HepG2 (cell line): Measurements from ENCODE around the gene TGFBI. TPM values are rescaled to one million over a fixed set of nuclear protein-coding genes. Genes with fewer than 3 reads are reported as not detected.

ENCODE experiments used
- ATF7-NPFF ChIP-seq: sonication (generic); formaldehyde crosslinking; IDR thresholded peaks from 2 replicates; pipeline ENCODE4 v1.8.1; 2023; ENCODE audit warnings: mild to moderate bottlenecking, low read depth, missing genetic modification reagents, moderate library complexity
- CBX1 ChIP-seq: IDR thresholded peaks from one replicate; pipeline ENCODE4 v1.6.1; 2016; ENCODE audit warnings: antibody characterized with exemption, low read depth
- EHMT2 ChIP-seq: fragments of 200-600 bp; sonication (generic); IDR thresholded peaks from 2 replicates; pipeline ENCODE4 v1.7.0; 2017; ENCODE audit warnings: antibody characterized with exemption, low read depth, low read length, borderline replicate concordance
- FOXK1 ChIP-seq: sonication (generic); formaldehyde crosslinking; IDR thresholded peaks from 2 replicates; pipeline ENCODE4 v1.4.0; 2020; ENCODE audit warnings: low read depth, missing genetic modification reagents, borderline replicate concordance
- HDAC2 ChIP-seq: sonication (generic); formaldehyde crosslinking; IDR thresholded peaks from 2 replicates; pipeline ENCODE4 v1.4.0; 2020; ENCODE audit warnings: missing genetic modification reagents
- KAT2B ChIP-seq: fragments of 150-350 bp; IDR thresholded peaks from 2 replicates; pipeline ENCODE4 v1.6.1; 2014; ENCODE audit warnings: low read depth, low read length, borderline replicate concordance
- MTA1 ChIP-seq: sonication (generic); formaldehyde crosslinking; IDR thresholded peaks from 2 replicates; pipeline ENCODE4 v1.4.0; 2020; ENCODE audit warnings: missing genetic modification reagents, mild to moderate bottlenecking, borderline replicate concordance
- SETDB1 ChIP-seq: sonication (generic); formaldehyde crosslinking; IDR thresholded peaks from 2 replicates; pipeline ENCODE4 v1.5.1; 2020; ENCODE audit warnings: missing genetic modification reagents, mild to moderate bottlenecking, borderline replicate concordance
- SIN3B ChIP-seq: fragments of 150-350 bp; IDR thresholded peaks from 2 replicates; pipeline ENCODE4 v1.6.1; 2014; ENCODE audit warnings: low read length
- SNAPC2 ChIP-seq: sonication (generic); formaldehyde crosslinking; IDR thresholded peaks from 2 replicates; pipeline ENCODE4 v1.8.1; 2022; ENCODE audit warnings: mild to moderate bottlenecking, missing genetic modification reagents
- STAG1 ChIP-seq: sonication (generic); formaldehyde crosslinking; IDR thresholded peaks from 2 replicates; pipeline ENCODE4 v1.4.0; 2020; ENCODE audit warnings: missing genetic modification reagents
- TAF15 ChIP-seq: fragments of 200-400 bp; formaldehyde crosslinking; IDR thresholded peaks from one replicate; pipeline ENCODE4 v1.6.1; 2018; ENCODE audit warnings: mild to moderate bottlenecking, low read depth, low read length; ENCODE audit not compliant: poor library complexity, severe bottlenecking
- ZNF292 ChIP-seq: sonication (generic); formaldehyde crosslinking; IDR thresholded peaks from 2 replicates; pipeline ENCODE4 v1.8.1; 2022; ENCODE audit warnings: mild to moderate bottlenecking, low read depth, missing genetic modification reagents, borderline replicate concordance
- ZNF510 ChIP-seq: sonication (generic); formaldehyde crosslinking; IDR thresholded peaks from 2 replicates; pipeline ENCODE4 v1.4.0; 2020; ENCODE audit warnings: low read depth, mild to moderate bottlenecking, missing genetic modification reagents
- ZNF652 ChIP-seq: IDR thresholded peaks from 2 replicates; pipeline ENCODE4 v1.6.1; 2016; ENCODE audit warnings: low read depth, borderline replicate concordance
- ZNF724P ChIP-seq: sonication (generic); formaldehyde crosslinking; IDR thresholded peaks from 2 replicates; pipeline ENCODE4 v1.8.0; 2022; ENCODE audit warnings: missing genetic modification reagents, borderline replicate concordance
- ZNF761 ChIP-seq: sonication (generic); formaldehyde crosslinking; conservative IDR thresholded peaks from 2 replicates; pipeline ENCODE4 v1.4.0; 2020; ENCODE audit warnings: mild to moderate bottlenecking, missing genetic modification reagents
- polyA plus RNA-seq, 8 experiments: library from polyadenylated mRNA; depleted of rRNA in 3 of 8; stranded (reverse) in 7 of 8; unstranded in 1 of 8; fragments of >200 nt; fragmentation: Illumina TruSeq in 4 of 8; extraction: Trizol in 4 of 8; gene quantifications; 2 replicates each; pipeline versions ENCODE4 v1.2.1 to v1.2.3, GENCODE V29; 2011 to 2016; ENCODE audit warnings: low read depth in 4 of 8, missing spikeins in 1 of 8, mixed read lengths in 1 of 8; ENCODE audit not compliant: insufficient read depth in 1 of 8
- total RNA-seq, 5 experiments: library from RNA; depleted of rRNA; stranded (reverse); fragments of >200 nt; fragmentation: Illumina TruSeq; extraction: Trizol; gene quantifications; 2 replicates each; pipeline ENCODE4 v1.2.3, GENCODE V29; 2016; ENCODE audit warnings: low read depth in 1 of 5
- TF ChIP-seq, protein P1 (sequence below): sonication (generic); formaldehyde crosslinking; IDR thresholded peaks from 2 replicates; pipeline ENCODE4 v1.8.0; 2023; ENCODE audit warnings: mild to moderate bottlenecking, missing genetic modification reagents
- TF ChIP-seq, protein P2 (sequence below), 2 experiments: sonication (generic) in 1 of 2; formaldehyde crosslinking in 1 of 2; IDR thresholded peaks; 2 replicates each; pipeline versions ENCODE4 v1.5.1 to v1.6.1; 2011 to 2020; ENCODE audit warnings: borderline replicate concordance in 1 of 2, low read depth in 1 of 2, low read length in 1 of 2, mild to moderate bottlenecking in 1 of 2, missing genetic modification reagents in 1 of 2, moderate library complexity in 1 of 2
- TF ChIP-seq, protein P3 (sequence below): sonication (generic); formaldehyde crosslinking; IDR thresholded peaks from 2 replicates; pipeline ENCODE4 v1.8.0; 2022; ENCODE audit warnings: missing genetic modification reagents, mild to moderate bottlenecking, moderate library complexity, borderline replicate concordance
- TF ChIP-seq, protein P4 (sequence below): sonication (generic); formaldehyde crosslinking; IDR thresholded peaks from 2 replicates; pipeline ENCODE4 v1.4.0; 2020; ENCODE audit warnings: missing genetic modification reagents, mild to moderate bottlenecking, borderline replicate concordance

TGFBI gene
- total and polyA plus RNA-seq, 2 of the 13 experiments (the other 11 are each of a cell fraction or from before 2014, with no cell fraction given): 275 to 457 TPM

DNA sequence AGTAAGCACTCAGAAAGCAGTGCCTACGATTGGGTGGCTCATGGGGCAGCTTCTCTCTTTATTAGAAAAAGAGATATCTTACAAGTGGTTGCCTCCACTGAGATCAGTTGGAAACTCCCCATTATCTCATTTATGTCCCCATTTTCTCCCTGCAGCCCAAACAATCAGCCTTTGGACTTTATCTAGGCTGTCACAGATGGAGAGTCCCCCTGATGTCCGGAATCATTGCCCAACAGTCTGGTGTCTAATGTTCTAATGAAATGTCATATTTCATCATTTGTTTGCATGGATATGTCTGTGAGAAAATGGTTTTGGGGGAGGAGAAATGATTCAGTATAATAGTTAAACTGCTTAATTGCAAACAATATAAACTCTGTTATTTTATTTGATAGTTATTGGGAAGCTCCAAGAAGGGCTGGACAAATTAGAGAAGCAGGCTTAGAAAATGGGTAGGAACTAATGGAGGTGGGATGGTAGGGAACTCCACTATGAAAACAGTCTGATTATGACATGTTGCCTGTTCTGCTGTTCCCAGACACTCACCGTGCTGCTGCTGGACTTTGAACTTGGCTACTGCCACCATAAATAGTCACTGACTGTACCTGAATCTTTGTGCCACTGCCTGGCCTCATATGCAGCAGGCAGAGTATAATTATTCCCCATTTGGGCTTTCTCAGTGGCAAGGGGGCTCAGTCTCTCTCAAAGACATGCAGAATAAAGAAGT lies 65.6 kb downstream of the TGFBI start (continued):
- TF ChIP-seq SIN3B (no peak), CBX1 (no peak), ATF7-NPFF (CRISPR knock-in tag) (no peak), TAF15 (no peak), HDAC2 (CRISPR knock-in tag) (0 out of 2 replicates have a peak, but pooled peaks have one; percentile 16), SNAPC2 (CRISPR knock-in tag) (no peak), ZNF652 (no peak), SETDB1 (no peak), ZNF724P (no peak), ZNF510 (CRISPR knock-in tag) (no peak), KAT2B (no peak), STAG1 (CRISPR knock-in tag) (no peak), ZNF292 (CRISPR knock-in tag) (peak; percentile 91; the same call in 1 of the 2 replicates), ZNF761 (CRISPR knock-in tag) (no peak), EHMT2 (no peak; the same call in 1 of the 2 replicates), MTA1 (CRISPR knock-in tag) (no peak), FOXK1 (CRISPR knock-in tag) (no peak; the same call in 1 of the 2 replicates)
- TF ChIP-seq, protein P1, sequence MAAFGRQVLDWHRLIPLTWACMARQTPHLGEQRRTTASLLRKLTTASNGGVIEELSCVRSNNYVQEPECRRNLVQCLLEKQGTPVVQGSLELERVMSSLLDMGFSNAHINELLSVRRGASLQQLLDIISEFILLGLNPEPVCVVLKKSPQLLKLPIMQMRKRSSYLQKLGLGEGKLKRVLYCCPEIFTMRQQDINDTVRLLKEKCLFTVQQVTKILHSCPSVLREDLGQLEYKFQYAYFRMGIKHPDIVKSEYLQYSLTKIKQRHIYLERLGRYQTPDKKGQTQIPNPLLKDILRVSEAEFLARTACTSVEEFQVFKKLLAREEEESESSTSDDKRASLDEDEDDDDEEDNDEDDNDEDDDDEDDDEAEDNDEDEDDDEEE: no peak
- TF ChIP-seq, protein P2, sequence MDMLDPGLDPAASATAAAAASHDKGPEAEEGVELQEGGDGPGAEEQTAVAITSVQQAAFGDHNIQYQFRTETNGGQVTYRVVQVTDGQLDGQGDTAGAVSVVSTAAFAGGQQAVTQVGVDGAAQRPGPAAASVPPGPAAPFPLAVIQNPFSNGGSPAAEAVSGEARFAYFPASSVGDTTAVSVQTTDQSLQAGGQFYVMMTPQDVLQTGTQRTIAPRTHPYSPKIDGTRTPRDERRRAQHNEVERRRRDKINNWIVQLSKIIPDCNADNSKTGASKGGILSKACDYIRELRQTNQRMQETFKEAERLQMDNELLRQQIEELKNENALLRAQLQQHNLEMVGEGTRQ (IDR thresholded peaks at IDR 0.05; ENCODE audit: low read depth, low read length): no peak
- TF ChIP-seq, protein P2 (CRISPR knock-in tag; IDR thresholded peaks at IDR 0.05; ENCODE audit: borderline replicate concordance): no peak
- TF ChIP-seq, protein P3, sequence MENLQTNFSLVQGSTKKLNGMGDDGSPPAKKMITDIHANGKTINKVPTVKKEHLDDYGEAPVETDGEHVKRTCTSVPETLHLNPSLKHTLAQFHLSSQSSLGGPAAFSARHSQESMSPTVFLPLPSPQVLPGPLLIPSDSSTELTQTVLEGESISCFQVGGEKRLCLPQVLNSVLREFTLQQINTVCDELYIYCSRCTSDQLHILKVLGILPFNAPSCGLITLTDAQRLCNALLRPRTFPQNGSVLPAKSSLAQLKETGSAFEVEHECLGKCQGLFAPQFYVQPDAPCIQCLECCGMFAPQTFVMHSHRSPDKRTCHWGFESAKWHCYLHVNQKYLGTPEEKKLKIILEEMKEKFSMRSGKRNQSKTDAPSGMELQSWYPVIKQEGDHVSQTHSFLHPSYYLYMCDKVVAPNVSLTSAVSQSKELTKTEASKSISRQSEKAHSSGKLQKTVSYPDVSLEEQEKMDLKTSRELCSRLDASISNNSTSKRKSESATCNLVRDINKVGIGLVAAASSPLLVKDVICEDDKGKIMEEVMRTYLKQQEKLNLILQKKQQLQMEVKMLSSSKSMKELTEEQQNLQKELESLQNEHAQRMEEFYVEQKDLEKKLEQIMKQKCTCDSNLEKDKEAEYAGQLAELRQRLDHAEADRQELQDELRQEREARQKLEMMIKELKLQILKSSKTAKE: no peak
- TF ChIP-seq, protein P4, sequence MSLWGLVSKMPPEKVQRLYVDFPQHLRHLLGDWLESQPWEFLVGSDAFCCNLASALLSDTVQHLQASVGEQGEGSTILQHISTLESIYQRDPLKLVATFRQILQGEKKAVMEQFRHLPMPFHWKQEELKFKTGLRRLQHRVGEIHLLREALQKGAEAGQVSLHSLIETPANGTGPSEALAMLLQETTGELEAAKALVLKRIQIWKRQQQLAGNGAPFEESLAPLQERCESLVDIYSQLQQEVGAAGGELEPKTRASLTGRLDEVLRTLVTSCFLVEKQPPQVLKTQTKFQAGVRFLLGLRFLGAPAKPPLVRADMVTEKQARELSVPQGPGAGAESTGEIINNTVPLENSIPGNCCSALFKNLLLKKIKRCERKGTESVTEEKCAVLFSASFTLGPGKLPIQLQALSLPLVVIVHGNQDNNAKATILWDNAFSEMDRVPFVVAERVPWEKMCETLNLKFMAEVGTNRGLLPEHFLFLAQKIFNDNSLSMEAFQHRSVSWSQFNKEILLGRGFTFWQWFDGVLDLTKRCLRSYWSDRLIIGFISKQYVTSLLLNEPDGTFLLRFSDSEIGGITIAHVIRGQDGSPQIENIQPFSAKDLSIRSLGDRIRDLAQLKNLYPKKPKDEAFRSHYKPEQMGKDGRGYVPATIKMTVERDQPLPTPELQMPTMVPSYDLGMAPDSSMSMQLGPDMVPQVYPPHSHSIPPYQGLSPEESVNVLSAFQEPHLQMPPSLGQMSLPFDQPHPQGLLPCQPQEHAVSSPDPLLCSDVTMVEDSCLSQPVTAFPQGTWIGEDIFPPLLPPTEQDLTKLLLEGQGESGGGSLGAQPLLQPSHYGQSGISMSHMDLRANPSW (CRISPR knock-in tag): no peak
